Trophoblast cell (in vitro differentiated cells and primary cell): ENCODE results near the gene UTP14A. TPM values are rescaled to one million over a fixed set of nuclear protein-coding genes. Genes with fewer than 3 reads are reported as not detected.
"Not testable (repeated sequence)": the region's sequence is repeated elsewhere in the genome, so short reads cannot be mapped to it uniquely, and the experiment has no call there.

Experiments
- DNase-seq, 2 donors: peaks; one replicate each; pipeline ENCODE4 v3.0.0-alpha.2; 2016
- H2AFZ ChIP-seq: 2 replicates; pipeline ENCODE4 v1.6.1; 2013; ENCODE audit warnings: low read length, moderate library complexity, mild to moderate bottlenecking; ENCODE audit not compliant: insufficient read depth, poor library complexity
- H2AK5ac ChIP-seq: 2 replicates; pipeline ENCODE4 v1.6.1; 2013; ENCODE audit warnings: mild to moderate bottlenecking, low read length
- H2BK120ac ChIP-seq: 2 replicates; pipeline ENCODE4 v1.6.1; 2013; ENCODE audit warnings: low read length, mild to moderate bottlenecking, moderate library complexity; ENCODE audit not compliant: insufficient read depth, poor library complexity
- H2BK12ac ChIP-seq: 2 replicates; pipeline ENCODE4 v1.6.1; 2013; ENCODE audit warnings: mild to moderate bottlenecking, low read length, moderate library complexity
- H2BK5ac ChIP-seq: 2 replicates; pipeline ENCODE4 v1.6.1; 2013; ENCODE audit warnings: low read length, low read depth, moderate library complexity, mild to moderate bottlenecking; ENCODE audit not compliant: poor library complexity
- H3K14ac ChIP-seq: 2 replicates; pipeline ENCODE4 v1.6.1; 2013; ENCODE audit warnings: mild to moderate bottlenecking, low read length
- H3K18ac ChIP-seq: 2 replicates; pipeline ENCODE4 v1.6.1; 2013; ENCODE audit warnings: mild to moderate bottlenecking, low read length
- H3K23ac ChIP-seq: 2 replicates; pipeline ENCODE4 v1.6.1; 2013; ENCODE audit warnings: low read length
- H3K27ac ChIP-seq: 2 replicates; pipeline ENCODE4 v1.5.1; 2013; ENCODE audit warnings: low read depth, mild to moderate bottlenecking, inconsistent platforms, low read length, moderate library complexity
- H3K27me3 ChIP-seq: 2 replicates; pipeline ENCODE4 v1.6.1; 2013; ENCODE audit warnings: inconsistent platforms, mild to moderate bottlenecking, low read length, moderate library complexity; ENCODE audit not compliant: insufficient read depth
- H3K36me3 ChIP-seq, 2 experiments: 1 replicate in 1 of 2; 2 replicates in 1 of 2; pipeline ENCODE4 v1.6.1; 2013; ENCODE audit warnings: low read length in 2 of 2, mild to moderate bottlenecking in 2 of 2, moderate library complexity in 1 of 2; ENCODE audit not compliant: insufficient read depth in 2 of 2, control insufficient read depth in 1 of 2
- H3K4ac ChIP-seq: 2 replicates; pipeline ENCODE4 v1.6.1; 2013; ENCODE audit warnings: low read depth, mild to moderate bottlenecking, low read length, moderate library complexity
- H3K4me1 ChIP-seq, 2 experiments: 1 replicate in 1 of 2; 2 replicates in 1 of 2; pipeline ENCODE4 v1.6.1; 2013; ENCODE audit warnings: low read length in 2 of 2, mild to moderate bottlenecking in 2 of 2, moderate library complexity in 1 of 2; ENCODE audit not compliant: insufficient read depth in 2 of 2, control insufficient read depth in 1 of 2
- H3K4me2 ChIP-seq: 2 replicates; pipeline ENCODE4 v1.6.1; 2013; ENCODE audit warnings: inconsistent platforms, mild to moderate bottlenecking, low read length, moderate library complexity
- H3K4me3 ChIP-seq: 2 replicates; pipeline ENCODE4 v1.5.1; 2013; ENCODE audit warnings: mild to moderate bottlenecking, low read depth, low read length, inconsistent platforms
- H3K79me1 ChIP-seq: one replicate; pipeline ENCODE4 v1.6.1; 2013; ENCODE audit warnings: low read length
- H3K79me2 ChIP-seq: 2 replicates; pipeline ENCODE4 v1.6.1; 2013; ENCODE audit warnings: low read length, mild to moderate bottlenecking; ENCODE audit not compliant: control insufficient read depth, insufficient read depth, poor library complexity
- H3K9ac ChIP-seq: 2 replicates; pipeline ENCODE4 v1.6.1; 2013; ENCODE audit warnings: mild to moderate bottlenecking, low read length
- H3K9me3 ChIP-seq: 2 replicates; pipeline ENCODE4 v1.6.1; 2013; ENCODE audit warnings: low read depth, mild to moderate bottlenecking, control low read depth, inconsistent platforms, low read length; ENCODE audit not compliant: insufficient read depth
- H4K12ac ChIP-seq: 2 replicates; pipeline ENCODE4 v1.6.1; 2013; ENCODE audit warnings: low read depth, mild to moderate bottlenecking, low read length, moderate library complexity
- H4K8ac ChIP-seq: 2 replicates; pipeline ENCODE4 v1.6.1; 2013; ENCODE audit warnings: low read depth, mild to moderate bottlenecking, low read length, moderate library complexity
- H4K91ac ChIP-seq: one replicate; pipeline ENCODE4 v1.6.1; 2013; ENCODE audit warnings: low read depth, mild to moderate bottlenecking, low read length, moderate library complexity
- WGBS: extraction: QIAGEN DNeasy Blood & Tissue Kit; methylation state at CpG from one replicate; pipeline ENCODE4 v1.1.7; 2013; ENCODE audit warnings: missing lambda C conversion rate; ENCODE audit not compliant: insufficient read length, insufficient coverage; ENCODE audit errors: extremely low coverage; 5-methylcytosine and 5-hydroxymethylcytosine counted together
- polyA plus RNA-seq: library from polyadenylated mRNA; stranded (reverse); fragments of 200-250 nt; gene quantifications from 2 replicates; pipeline ENCODE4 v1.2.3, GENCODE V29; 2013

The UTP14A gene
- 16.0 and 16.8 TPM in 2 replicates for polyA plus RNA-seq

DNA sequence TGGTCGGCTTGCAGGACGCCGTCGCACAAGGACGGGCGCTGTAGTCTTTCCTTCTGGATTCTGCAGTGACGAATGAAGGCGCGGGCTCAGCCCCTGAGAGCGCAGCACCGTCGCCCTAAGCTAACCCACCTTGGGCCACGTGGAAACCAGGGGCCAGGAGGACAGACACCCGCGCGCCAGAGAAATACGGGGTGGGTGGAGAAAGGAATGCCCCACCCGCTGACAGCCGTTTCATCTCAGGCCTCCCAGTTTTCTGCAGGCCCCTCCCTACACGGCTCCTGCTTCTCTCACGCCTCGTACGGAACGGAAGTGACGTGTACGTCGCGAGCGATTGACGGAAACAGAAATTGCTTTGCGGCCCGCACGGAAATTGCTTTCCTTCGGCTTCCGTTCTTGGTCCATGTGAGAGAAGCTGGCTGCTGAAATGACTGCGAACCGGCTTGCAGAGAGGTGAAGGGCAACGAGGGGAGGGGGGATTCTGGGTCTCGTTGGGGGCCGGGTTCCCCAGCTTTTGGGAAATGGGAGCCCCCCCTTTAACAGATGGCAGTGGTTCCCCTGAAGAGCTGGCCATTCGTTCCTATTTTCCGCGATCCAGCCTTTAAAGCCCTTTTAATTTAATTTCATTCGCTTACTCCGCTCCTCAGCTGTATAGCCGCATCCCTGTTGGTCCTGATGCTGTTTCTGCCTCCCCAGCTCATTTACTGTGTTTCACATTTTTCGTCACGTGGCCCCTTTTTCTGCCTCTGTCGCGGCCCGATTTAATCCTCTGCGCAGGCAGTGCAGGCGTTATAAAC is at the start of gene UTP14A:
UTP14A (plus strand) TSS at position 378 of the 794 bp plus-strand sequence; CDS start at position 425, 47 bp downstream.
- Histone ChIP-seq H3K4ac (peak within 1 kb of the TSS; percentile 47), H4K12ac (peak within 1 kb of the TSS; percentile 27), H2BK120ac (no peak within 1 kb of the TSS), H3K79me2 (peaks cover 4% of the 10 kb centered on the region), H3K18ac (no peak within 1 kb of the TSS), H3K27me3 (no peaks in the 10 kb centered on the region), H2BK12ac (no peak within 1 kb of the TSS), H3K9me3 (no peaks in the 10 kb centered on the region), H4K91ac (no peak within 1 kb of the TSS), H4K8ac (peak within 1 kb of the TSS; percentile 64), H2BK5ac (no peak within 1 kb of the TSS), H3K4me2 (peak within 1 kb of the TSS; percentile 84), H3K27ac (peak within 1 kb of the TSS; percentile 38), H2AFZ (peak within 1 kb of the TSS; percentile 30), H3K36me3 (peaks cover 3 to 8% of the 10 kb centered on the region in 2 experiments), H3K23ac (no peak within 1 kb of the TSS), H3K79me1 (peaks cover 3% of the 10 kb centered on the region), H2AK5ac (no peak within 1 kb of the TSS), H3K14ac (peak within 1 kb of the TSS; percentile 38), H3K4me3 (peak within 1 kb of the TSS; percentile 81), H3K4me1 (peaks cover 0 to 2% of the 10 kb centered on the region in 2 experiments), H3K9ac (peak within 1 kb of the TSS; percentile 85)
- peak; percentile 84 to 87 for DNase-seq
- no CpG with 5 or more reads among the region's 53 CpGs for WGBS

DNA sequence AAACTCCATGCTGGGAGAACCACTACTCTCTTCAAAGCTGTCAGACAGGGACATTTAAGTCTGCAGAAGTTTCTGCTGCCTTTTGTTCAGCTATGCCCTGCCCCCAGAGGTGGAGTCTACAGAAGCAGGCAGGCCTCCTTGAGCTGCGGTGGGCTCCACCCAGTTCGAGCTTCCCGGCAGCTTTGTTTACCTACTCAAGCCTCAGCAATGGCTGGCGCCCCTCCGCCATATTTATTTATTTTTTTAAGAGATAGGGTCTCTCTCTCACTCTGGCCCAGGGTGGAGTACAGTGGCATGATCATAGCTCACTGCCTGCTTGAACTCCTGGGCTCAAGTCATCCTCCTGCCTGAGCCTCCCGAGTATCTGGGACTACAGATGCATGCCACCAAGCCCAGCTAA is 46.8 kb upstream of the UTP14A start:
- H3K4ac ChIP-seq, H2BK5ac ChIP-seq, DNase-seq, H2AK5ac ChIP-seq, H3K79me2 ChIP-seq, H3K79me1 ChIP-seq, H3K36me3 ChIP-seq, H4K91ac ChIP-seq, H2BK12ac ChIP-seq, H3K18ac ChIP-seq, H4K12ac ChIP-seq, H3K4me1 ChIP-seq, H3K9me3 ChIP-seq, H2BK120ac ChIP-seq, H3K27ac ChIP-seq, H2AFZ ChIP-seq, H3K4me2 ChIP-seq, H3K4me3 ChIP-seq, H4K8ac ChIP-seq, H3K14ac ChIP-seq, H3K9ac ChIP-seq, H3K23ac ChIP-seq, H3K27me3 ChIP-seq: not testable (repeated sequence)
- WGBS, result no CpG with 5 or more reads among the region's 6 CpGs

GRCh38 chrX:129866321-129866720 is 39.6 kb upstream of the UTP14A start:
- H3K9me3 ChIP-seq, H3K9ac ChIP-seq, H4K8ac ChIP-seq, H2BK12ac ChIP-seq, H3K4me1 ChIP-seq, H3K79me1 ChIP-seq, H3K18ac ChIP-seq, H3K4ac ChIP-seq, H2BK120ac ChIP-seq, H2BK5ac ChIP-seq, H4K91ac ChIP-seq, H3K36me3 ChIP-seq, H3K23ac ChIP-seq, H2AFZ ChIP-seq, H3K4me3 ChIP-seq, DNase-seq, H3K14ac ChIP-seq, H3K27me3 ChIP-seq, H4K12ac ChIP-seq, H3K27ac ChIP-seq, H2AK5ac ChIP-seq, H3K4me2 ChIP-seq, H3K79me2 ChIP-seq: not testable (repeated sequence)
- WGBS, result no CpG with 5 or more reads among the region's 3 CpGs

GRCh38 chrX:129872524-129872923 is 33.4 kb upstream of the UTP14A start:
- no peak overlapping the region for H3K18ac ChIP-seq
- H2AFZ ChIP-seq, result no peak overlapping the region
- H3K4ac ChIP-seq, result no peak overlapping the region
- DNase-seq, result no peak
- no peak overlapping the region for H3K23ac ChIP-seq
- no peak overlapping the region for H2BK5ac ChIP-seq
- WGBS, result no CpG with 5 or more reads among the region's 2 CpGs
- H2BK12ac ChIP-seq, result no peak overlapping the region
- H3K27ac ChIP-seq, result no peak overlapping the region
- no peaks in the 10 kb centered on the region for H3K79me2 ChIP-seq
- peaks cover 3 to 6% of the 10 kb centered on the region in 2 experiments for H3K4me1 ChIP-seq
- H3K4me3 ChIP-seq, result no peak overlapping the region
- H4K12ac ChIP-seq, result no peak overlapping the region
- no peaks in the 10 kb centered on the region for H3K79me1 ChIP-seq
- H2BK120ac ChIP-seq, result no peak overlapping the region
- H3K9ac ChIP-seq, result no peak overlapping the region
- no peaks in the 10 kb centered on the region for H3K9me3 ChIP-seq
- no peaks in the 10 kb centered on the region for H3K36me3 ChIP-seq
- no peak overlapping the region for H3K14ac ChIP-seq
- no peak overlapping the region for H2AK5ac ChIP-seq
- H4K8ac ChIP-seq, result no peak overlapping the region
- no peak overlapping the region for H3K4me2 ChIP-seq
- H3K27me3 ChIP-seq, result no peaks in the 10 kb centered on the region
- H4K91ac ChIP-seq, result no peak overlapping the region
